H9 (cell line): ENCODE measurements around the gene CCM2. TPM values are rescaled to one million over a fixed set of nuclear protein-coding genes. Genes with fewer than 3 reads are reported as not detected.

Experiments used
- DNase-seq: peaks from one replicate; pipeline ENCODE4 v3.0.0-alpha.2; 2017
- H2AFZ ChIP-seq: one replicate; pipeline ENCODE4 v1.6.1; 2013; ENCODE audit warnings: mild to moderate bottlenecking, low read length, control low read depth, moderate library complexity
- H2AK5ac ChIP-seq: 2 replicates; pipeline ENCODE4 v1.6.1; 2013; ENCODE audit warnings: low read length, control low read depth, mixed read lengths; ENCODE audit not compliant: insufficient read length
- H2BK120ac ChIP-seq: one replicate; pipeline ENCODE4 v1.6.1; 2013; ENCODE audit warnings: low read depth, mild to moderate bottlenecking, low read length, control low read depth, inconsistent platforms; ENCODE audit not compliant: poor library complexity, severe bottlenecking
- H2BK12ac ChIP-seq: 2 replicates; pipeline ENCODE4 v1.6.1; 2013; ENCODE audit warnings: low read length, control low read depth, mixed read lengths, low read depth; ENCODE audit not compliant: insufficient read length
- H2BK15ac ChIP-seq: 2 replicates; pipeline ENCODE4 v1.6.1; 2013; ENCODE audit warnings: low read depth, low read length, control low read depth
- H2BK20ac ChIP-seq: one replicate; pipeline ENCODE4 v1.6.1; 2013; ENCODE audit warnings: low read depth, mild to moderate bottlenecking, low read length, control low read depth, inconsistent platforms; ENCODE audit not compliant: poor library complexity, severe bottlenecking
- H2BK5ac ChIP-seq: 2 replicates; pipeline ENCODE4 v1.6.1; 2013; ENCODE audit warnings: low read length, control low read depth, mixed read lengths; ENCODE audit not compliant: insufficient read length
- H3K14ac ChIP-seq: 2 replicates; pipeline ENCODE4 v1.6.1; 2013; ENCODE audit warnings: low read length, control low read depth; ENCODE audit not compliant: insufficient read depth
- H3K18ac ChIP-seq: 2 replicates; pipeline ENCODE4 v1.6.1; 2013; ENCODE audit warnings: low read depth, mild to moderate bottlenecking, mixed read lengths, low read length, control low read depth; ENCODE audit not compliant: insufficient read length
- H3K23ac ChIP-seq: 2 replicates; pipeline ENCODE4 v1.6.1; 2013; ENCODE audit warnings: low read length, control low read depth, mixed read lengths, low read depth; ENCODE audit not compliant: insufficient read length
- H3K23me2 ChIP-seq: 2 replicates; pipeline ENCODE4 v1.6.1; 2013; ENCODE audit warnings: low read depth, mild to moderate bottlenecking, mixed read lengths, low read length, control low read depth; ENCODE audit not compliant: insufficient read length, poor library complexity, severe bottlenecking
- H3K27ac ChIP-seq: 2 replicates; pipeline ENCODE4 v1.5.1; 2013; ENCODE audit warnings: low read length, control low read depth, mixed read lengths, low read depth; ENCODE audit not compliant: insufficient read length
- H3K27me3 ChIP-seq: 2 replicates; pipeline ENCODE4 v1.6.1; 2013; ENCODE audit warnings: low read length, control low read depth, inconsistent platforms; ENCODE audit not compliant: insufficient read depth
- H3K4ac ChIP-seq: 2 replicates; pipeline ENCODE4 v1.6.1; 2013; ENCODE audit warnings: low read depth, mild to moderate bottlenecking, control low read depth, inconsistent platforms, low read length, moderate library complexity
- H3K4me1 ChIP-seq: 2 replicates; pipeline ENCODE4 v1.6.1; 2013; ENCODE audit warnings: low read length, control low read depth, inconsistent platforms; ENCODE audit not compliant: insufficient read depth
- H3K4me2 ChIP-seq: 2 replicates; pipeline ENCODE4 v1.6.1; 2013; ENCODE audit warnings: low read length, control low read depth, mixed read lengths; ENCODE audit not compliant: insufficient read length, insufficient read depth
- H3K56ac ChIP-seq: 2 replicates; pipeline ENCODE4 v1.6.1; 2013; ENCODE audit warnings: low read depth, mild to moderate bottlenecking, mixed read lengths, low read length, control low read depth; ENCODE audit not compliant: insufficient read length
- H3K79me1 ChIP-seq: 2 replicates; pipeline ENCODE4 v1.6.1; 2013; ENCODE audit warnings: low read depth, mild to moderate bottlenecking, moderate library complexity, low read length, control low read depth, inconsistent platforms; ENCODE audit not compliant: insufficient read depth, poor library complexity, severe bottlenecking
- H3K79me2 ChIP-seq: 2 replicates; pipeline ENCODE4 v1.6.1; 2013; ENCODE audit warnings: low read length, control low read depth, inconsistent platforms; ENCODE audit not compliant: insufficient read depth
- H3K9ac ChIP-seq: 2 replicates; pipeline ENCODE4 v1.6.1; 2013; ENCODE audit warnings: low read length, control low read depth, mixed read lengths; ENCODE audit not compliant: insufficient read length; ENCODE audit errors: extremely low read depth
- H3K9me3 ChIP-seq: one replicate; pipeline ENCODE4 v1.6.1; 2013; ENCODE audit warnings: low read depth, low read length, inconsistent platforms; ENCODE audit not compliant: control insufficient read depth
- H3T11ph ChIP-seq: one replicate; pipeline ENCODE4 v1.6.1; 2013; ENCODE audit warnings: mild to moderate bottlenecking, low read length, control low read depth, inconsistent platforms
- H4K20me1 ChIP-seq: one replicate; pipeline ENCODE4 v1.6.1; 2013; ENCODE audit not compliant: control insufficient read depth, insufficient read length, insufficient read depth
- H4K5ac ChIP-seq: 2 replicates; pipeline ENCODE4 v1.6.1; 2013; ENCODE audit warnings: low read depth, mild to moderate bottlenecking, mixed read lengths, low read length, control low read depth; ENCODE audit not compliant: insufficient read length
- H4K8ac ChIP-seq: replicated peaks from 2 replicates; pipeline ENCODE4 v1.6.1; 2013; ENCODE audit warnings: low read length, control low read depth, mixed read lengths, low read depth; ENCODE audit not compliant: insufficient read length
- H4K91ac ChIP-seq: 2 replicates; pipeline ENCODE4 v1.6.1; 2013; ENCODE audit warnings: low read depth, mild to moderate bottlenecking, moderate library complexity, mixed read lengths, low read length, control low read depth; ENCODE audit not compliant: insufficient read length
- H3K27ac Mint-ChIP-seq, 3 experiments: 2 replicates in 2 of 3; 3 replicates in 1 of 3; pipeline ENCODE4 v1.8.0; 2020 to 2021; ENCODE audit warnings: mixed read lengths in 3 of 3, mild to moderate bottlenecking in 1 of 3, moderate library complexity in 1 of 3
- H3K27me3 Mint-ChIP-seq: 2 replicates; pipeline ENCODE4 v1.8.0; 2021; ENCODE audit warnings: low read depth, mild to moderate bottlenecking, moderate library complexity, mixed read lengths
- H3K36me3 Mint-ChIP-seq, 3 experiments: 2 replicates in 2 of 3; 3 replicates in 1 of 3; pipeline ENCODE4 v1.8.0; 2020 to 2021; ENCODE audit warnings: low read depth in 3 of 3, mixed read lengths in 3 of 3; ENCODE audit not compliant: insufficient read depth in 1 of 3
- H3K4me1 Mint-ChIP-seq, 2 experiments: 2 replicates each; pipeline ENCODE4 v1.8.0; 2020; ENCODE audit warnings: mixed read lengths in 2 of 2
- H3K4me3 Mint-ChIP-seq, 2 experiments: 2 replicates in 1 of 2; 3 replicates in 1 of 2; pipeline ENCODE4 v1.8.0; 2020 to 2021; ENCODE audit warnings: mild to moderate bottlenecking in 2 of 2, mixed read lengths in 2 of 2, moderate library complexity in 1 of 2
- H3K9me3 Mint-ChIP-seq, 2 experiments: 2 replicates in 1 of 2; 3 replicates in 1 of 2; pipeline ENCODE4 v1.8.0; 2020; ENCODE audit warnings: mild to moderate bottlenecking in 2 of 2, mixed read lengths in 2 of 2, moderate library complexity in 1 of 2
- CTCF ChIP-seq: fragments of 200-600 bp; sonication (generic); conservative IDR thresholded peaks from 3 replicates; pipeline ENCODE4 v1.8.0; 2021; ENCODE audit warnings: antibody characterized with exemption, mild to moderate bottlenecking
- WGBS: extraction: QIAGEN DNeasy Blood & Tissue Kit; methylation state at CpG from one replicate; pipeline ENCODE4 v1.1.7; 2013; ENCODE audit warnings: missing lambda C conversion rate, low lambda C conversion rate, mixed read lengths; ENCODE audit not compliant: insufficient read length; ENCODE audit errors: extremely low coverage; 5-methylcytosine and 5-hydroxymethylcytosine counted together
- total RNA-seq: library from RNA; stranded (reverse); gene quantifications from 2 replicates; pipeline ENCODE4 v1.2.1, GENCODE V29; 2021

The CCM2 gene
- total RNA-seq, 1 experiment from 2014 or later: 30.4 TPM

GRCh38 chr7:44983742-44984477, 16.1 kb upstream of the CCM2 start:
- H4K20me1 ChIP-seq: no peaks in the 10 kb centered on the region
- peaks cover 3% of the 10 kb centered on the region for H3K23me2 ChIP-seq
- no peak overlapping the region for H2AK5ac ChIP-seq
- WGBS: no CpG with 5 or more reads among the region's 6 CpGs
- no peak overlapping the region for H4K91ac ChIP-seq
- Mint-ChIP-seq H3K4me1 (peaks cover 27 to 33% of the 10 kb centered on the region in 2 experiments), H3K36me3 (peaks cover 38 to 71% (median 40%) of the 10 kb centered on the region in 3 experiments), H3K27me3 (no peaks in the 10 kb centered on the region; the same call in 1 of the 2 replicates), H3K27ac (peak overlapping the region in 2 of 3 experiments; percentile 68 to 99; a peak in 4 of 7 replicates), H3K9me3 (no peaks in the 10 kb centered on the region; a peak in 1 of 5 replicates), H3K4me3 (peak overlapping the region; percentile 96 to 99)
- H3K79me1 ChIP-seq: peaks cover 4% of the 10 kb centered on the region
- no peak overlapping the region for H3K56ac ChIP-seq
- no peak overlapping the region for H2BK5ac ChIP-seq
- H3K27ac ChIP-seq: no peak overlapping the region
- no peaks in the 10 kb centered on the region for H3K9me3 ChIP-seq
- H2BK15ac ChIP-seq: no peak overlapping the region
- no peak overlapping the region for H2BK12ac ChIP-seq
- no peaks in the 10 kb centered on the region for H3K4me1 ChIP-seq
- TF ChIP-seq CTCF: no peak
- H3K27me3 ChIP-seq: no peaks in the 10 kb centered on the region
- H3K9ac ChIP-seq: peak overlapping the region; percentile 24
- H2AFZ ChIP-seq: no peak overlapping the region
- no peak overlapping the region for H3T11ph ChIP-seq
- no peak overlapping the region for H3K14ac ChIP-seq
- peak overlapping the region; percentile 92 for H3K4me2 ChIP-seq
- DNase-seq: no peak
- H4K5ac ChIP-seq: no peak overlapping the region
- H2BK120ac ChIP-seq: no peak overlapping the region
- no peak overlapping the region for H4K8ac ChIP-seq
- no peak overlapping the region for H3K18ac ChIP-seq
- no peak overlapping the region for H2BK20ac ChIP-seq
- H3K79me2 ChIP-seq: peaks cover 13% of the 10 kb centered on the region; the same call in 1 of the 2 replicates
- no peak overlapping the region for H3K4ac ChIP-seq
- H3K23ac ChIP-seq: no peak overlapping the region
